KOPT-K1 (cell line): ENCODE measurements around the gene DNAH17.

Experiments used
- H3K27ac ChIP-seq: fragments of 200-600 bp; sonication (generic); 2 replicates; pipeline ENCODE4 v1.5.1; 2016; ENCODE audit warnings: antibody characterized with exemption, mild to moderate bottlenecking, low read depth, low read length; ENCODE audit not compliant: poor library complexity, severe bottlenecking
- H3K36me3 ChIP-seq: fragments of 200-600 bp; sonication (generic); 2 replicates; pipeline ENCODE4 v1.5.1; 2017; ENCODE audit warnings: antibody characterized with exemption, mild to moderate bottlenecking, low read length, moderate library complexity; ENCODE audit not compliant: insufficient read depth
- H3K9me3 ChIP-seq: fragments of 200-600 bp; sonication (generic); 2 replicates; pipeline ENCODE4 v1.5.1; 2017; ENCODE audit warnings: antibody characterized with exemption, low read length, mild to moderate bottlenecking; ENCODE audit not compliant: insufficient read depth, poor library complexity, severe bottlenecking

DNAH17 gene

GRCh38 chr17:78446833-78447232, 130.4 kb downstream of the DNAH17 start:
- Histone ChIP-seq H3K9me3 (no peaks in the 10 kb centered on the region), H3K27ac (no peak overlapping the region), H3K36me3 (no peaks in the 10 kb centered on the region)

DNA sequence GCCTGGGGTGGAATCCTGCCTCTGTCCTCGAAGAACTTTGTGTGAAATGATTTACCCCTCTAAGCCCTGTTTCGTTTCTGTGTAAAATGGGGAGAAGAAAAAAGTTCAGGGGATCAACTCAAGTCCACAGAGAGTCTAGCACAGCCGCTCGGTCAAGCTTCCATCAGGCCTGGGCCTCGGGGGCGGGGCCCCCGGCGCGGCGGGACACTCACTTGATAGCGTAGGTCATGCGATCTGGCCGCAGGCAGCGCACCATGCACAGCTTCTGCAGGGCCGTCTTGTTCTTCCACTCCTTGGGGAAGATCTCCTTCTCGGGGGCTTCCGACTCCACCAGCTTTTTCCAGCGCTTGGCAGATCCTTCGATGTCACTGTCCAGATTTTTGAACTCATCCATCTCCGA, 132.8 kb downstream of the DNAH17 start:
- no peak overlapping the region for H3K27ac ChIP-seq
- no peaks in the 10 kb centered on the region for H3K9me3 ChIP-seq
- no peaks in the 10 kb centered on the region for H3K36me3 ChIP-seq

DNA sequence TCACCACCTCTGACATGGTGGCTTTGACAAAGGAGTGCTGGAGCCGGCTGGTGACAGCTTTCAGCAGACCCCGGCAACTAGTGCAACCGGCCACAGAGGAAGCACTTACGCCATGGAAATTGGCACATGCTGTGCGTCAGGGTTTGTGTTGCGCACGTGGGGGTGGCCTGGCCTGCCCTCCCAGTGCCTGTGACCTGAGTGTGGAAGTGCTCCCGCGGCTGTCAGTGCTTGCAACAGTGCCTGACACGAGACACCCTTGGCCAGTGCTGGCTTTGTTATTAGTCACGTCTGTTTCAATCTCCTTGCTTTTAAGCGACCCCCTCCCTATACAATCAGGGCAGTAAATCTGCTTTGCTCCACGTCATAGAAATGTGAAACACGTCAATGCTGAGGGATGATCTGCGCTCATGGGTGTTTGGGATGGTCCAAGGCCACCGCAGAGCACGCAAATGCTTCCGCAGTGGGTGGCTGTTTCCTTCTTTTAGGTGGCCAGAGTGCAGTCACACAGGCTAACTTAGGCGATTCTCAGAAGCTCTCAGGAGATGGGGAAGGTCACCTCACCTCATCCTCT, 134.5 kb downstream of the DNAH17 start:
- Histone ChIP-seq H3K9me3 (no peaks in the 10 kb centered on the region), H3K36me3 (no peaks in the 10 kb centered on the region), H3K27ac (no peak overlapping the region)

GRCh38 chr17:78441271-78441971, 135.8 kb downstream of the DNAH17 start:
- no peaks in the 10 kb centered on the region for H3K9me3 ChIP-seq
- no peaks in the 10 kb centered on the region for H3K36me3 ChIP-seq
- no peak overlapping the region for H3K27ac ChIP-seq

- Histone ChIP-seq H3K9me3 (no peaks in the 10 kb centered on the region), H3K27ac (no peak overlapping the region), H3K36me3 (no peaks in the 10 kb centered on the region)
Observed at GRCh38 chr17:78438694-78439325, 138.4 kb downstream of the DNAH17 start.

DNA sequence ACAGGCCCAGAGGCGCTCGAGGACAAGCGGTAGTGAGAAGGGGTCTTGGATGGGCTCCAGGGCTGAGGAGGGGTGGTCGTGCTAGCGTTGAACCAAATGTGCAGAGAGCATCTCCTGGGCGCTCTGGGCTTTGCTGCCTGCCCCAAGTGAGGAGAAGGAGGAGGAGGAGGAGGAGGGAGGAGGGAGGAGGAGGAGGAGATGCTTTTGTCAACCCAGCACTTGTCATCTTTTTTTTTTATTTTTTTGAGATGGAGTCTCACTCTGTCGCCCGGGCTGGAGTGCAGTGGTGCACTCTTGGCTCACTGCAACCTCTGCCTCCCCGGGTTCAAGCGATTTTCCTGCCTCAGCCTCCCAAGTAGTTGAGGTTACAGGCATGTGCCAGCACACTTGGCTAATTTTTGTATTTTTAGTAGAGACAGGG, 138.9 kb downstream of the DNAH17 start:
- Histone ChIP-seq H3K9me3 (no peaks in the 10 kb centered on the region), H3K36me3 (no peaks in the 10 kb centered on the region), H3K27ac (no peak overlapping the region)

GRCh38 chr17:78437508-78438169, 139.6 kb downstream of the DNAH17 start:
- Histone ChIP-seq H3K27ac (no peak overlapping the region), H3K9me3 (no peaks in the 10 kb centered on the region), H3K36me3 (no peaks in the 10 kb centered on the region)

DNA sequence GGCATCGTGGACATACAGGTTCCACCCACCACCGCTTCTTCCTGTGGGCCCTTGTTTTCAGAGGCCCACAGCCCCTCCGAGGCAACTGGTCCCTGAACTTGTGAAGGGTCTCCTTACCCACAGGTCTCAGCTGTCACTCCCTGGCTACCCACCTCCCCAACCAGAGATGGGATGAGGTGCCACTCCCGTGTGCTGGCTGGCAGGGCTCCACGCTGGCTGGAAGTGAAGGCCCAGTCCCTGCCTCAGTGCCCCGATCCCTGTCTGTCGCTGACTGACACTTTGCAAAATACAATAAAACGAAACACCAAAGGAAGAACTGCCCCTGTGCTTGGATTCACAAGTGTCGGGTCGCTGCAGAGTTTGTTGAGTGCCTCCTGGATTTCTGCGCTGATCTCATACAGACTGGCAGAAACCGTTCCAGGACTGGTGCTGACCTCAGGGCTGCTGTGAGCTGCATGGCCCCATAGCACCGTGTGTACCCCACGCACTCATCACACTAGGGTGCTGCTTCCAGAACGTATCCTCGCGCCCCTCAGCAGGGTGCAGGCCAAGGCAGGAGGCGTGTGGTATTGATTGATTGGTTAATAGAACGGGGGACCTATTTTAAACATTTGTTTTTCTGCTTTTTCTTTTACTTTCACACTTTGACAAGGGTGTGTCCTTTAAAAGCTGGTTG, 141.7 kb downstream of the DNAH17 start:
- no peak overlapping the region for H3K27ac ChIP-seq
- no peaks in the 10 kb centered on the region for H3K36me3 ChIP-seq
- H3K9me3 ChIP-seq: no peaks in the 10 kb centered on the region

DNA sequence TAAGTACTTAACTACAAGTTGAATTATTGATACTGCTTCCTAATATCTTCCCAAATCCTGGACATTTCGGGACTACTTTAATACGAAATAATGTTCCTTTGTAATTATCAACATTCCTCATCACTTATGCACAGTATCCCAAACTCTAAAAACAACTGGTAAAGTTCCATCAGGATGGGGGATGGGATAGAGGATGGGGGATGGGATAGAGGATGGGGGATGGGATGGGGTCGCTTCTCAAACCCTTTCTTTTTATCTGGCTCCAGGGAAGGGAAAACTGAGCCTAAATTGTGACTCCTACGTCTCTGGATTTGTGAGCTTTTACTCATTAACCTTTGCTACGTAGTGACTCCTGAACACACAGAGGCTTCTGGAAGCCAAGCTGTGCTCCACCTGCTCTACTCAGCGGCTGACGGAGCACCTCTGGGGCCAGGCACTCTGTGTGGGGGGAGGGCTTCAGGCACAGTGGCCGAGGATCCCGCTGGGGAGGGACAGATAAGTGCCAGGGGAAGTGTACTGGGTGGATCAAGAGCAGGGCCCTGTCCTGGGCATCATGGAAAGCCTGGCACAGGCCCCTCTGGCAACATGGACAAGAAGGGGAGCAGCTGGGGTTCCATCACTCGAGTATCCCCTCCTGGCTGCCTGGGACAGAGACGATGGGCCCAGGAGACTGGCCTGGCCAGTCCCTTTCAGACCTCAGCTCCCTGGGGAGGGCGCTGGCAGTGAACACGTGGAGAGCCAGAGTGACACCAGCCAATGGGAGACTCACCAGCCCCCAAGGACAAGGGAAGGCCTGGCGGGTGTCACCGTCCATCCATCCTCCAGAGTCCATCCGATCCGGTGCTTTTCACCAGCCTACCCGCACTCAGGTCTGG, 142.5 kb downstream of the DNAH17 start:
- Histone ChIP-seq H3K27ac (no peak overlapping the region), H3K36me3 (peaks cover 6% of the 10 kb centered on the region; the same call in 1 of the 2 replicates), H3K9me3 (no peaks in the 10 kb centered on the region)

DNA sequence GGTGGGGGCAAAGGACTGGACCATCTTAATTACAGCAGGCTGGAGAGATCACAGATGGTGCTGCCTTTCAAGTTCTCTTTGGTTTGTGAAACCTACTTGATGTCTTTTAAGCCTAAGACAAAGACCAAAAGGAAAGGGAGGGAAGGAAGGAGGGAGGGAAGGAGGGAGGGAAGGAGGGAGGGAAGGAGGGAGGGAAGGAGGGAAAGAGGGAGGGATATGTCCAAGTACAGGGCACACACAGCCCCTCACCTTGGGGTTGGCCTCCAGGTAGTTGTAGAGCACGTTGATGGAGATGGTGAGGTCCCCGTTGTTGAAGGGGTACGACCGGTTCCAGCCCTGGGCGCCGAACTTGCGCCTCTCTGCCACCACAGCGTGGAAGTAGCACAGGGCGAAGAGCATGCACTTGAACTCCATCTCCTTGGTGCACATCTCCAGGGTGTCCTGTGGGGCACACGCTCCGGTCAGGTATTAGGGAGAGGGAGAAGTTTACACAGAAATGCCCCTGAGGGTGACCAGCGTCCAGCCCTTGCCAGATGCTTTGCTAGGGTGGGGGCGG, 143.3 kb downstream of the DNAH17 start:
- Histone ChIP-seq H3K27ac (no peak overlapping the region), H3K9me3 (no peaks in the 10 kb centered on the region)

GRCh38 chr17:78433013-78433727, 144.0 kb downstream of the DNAH17 start:
- Histone ChIP-seq H3K9me3 (no peaks in the 10 kb centered on the region), H3K36me3 (peaks cover 22% of the 10 kb centered on the region), H3K27ac (no peak overlapping the region)

More for the DNA sequence above, 143.3 kb downstream of the DNAH17 start:
- peaks cover 15% of the 10 kb centered on the region for H3K36me3 ChIP-seq

DNA sequence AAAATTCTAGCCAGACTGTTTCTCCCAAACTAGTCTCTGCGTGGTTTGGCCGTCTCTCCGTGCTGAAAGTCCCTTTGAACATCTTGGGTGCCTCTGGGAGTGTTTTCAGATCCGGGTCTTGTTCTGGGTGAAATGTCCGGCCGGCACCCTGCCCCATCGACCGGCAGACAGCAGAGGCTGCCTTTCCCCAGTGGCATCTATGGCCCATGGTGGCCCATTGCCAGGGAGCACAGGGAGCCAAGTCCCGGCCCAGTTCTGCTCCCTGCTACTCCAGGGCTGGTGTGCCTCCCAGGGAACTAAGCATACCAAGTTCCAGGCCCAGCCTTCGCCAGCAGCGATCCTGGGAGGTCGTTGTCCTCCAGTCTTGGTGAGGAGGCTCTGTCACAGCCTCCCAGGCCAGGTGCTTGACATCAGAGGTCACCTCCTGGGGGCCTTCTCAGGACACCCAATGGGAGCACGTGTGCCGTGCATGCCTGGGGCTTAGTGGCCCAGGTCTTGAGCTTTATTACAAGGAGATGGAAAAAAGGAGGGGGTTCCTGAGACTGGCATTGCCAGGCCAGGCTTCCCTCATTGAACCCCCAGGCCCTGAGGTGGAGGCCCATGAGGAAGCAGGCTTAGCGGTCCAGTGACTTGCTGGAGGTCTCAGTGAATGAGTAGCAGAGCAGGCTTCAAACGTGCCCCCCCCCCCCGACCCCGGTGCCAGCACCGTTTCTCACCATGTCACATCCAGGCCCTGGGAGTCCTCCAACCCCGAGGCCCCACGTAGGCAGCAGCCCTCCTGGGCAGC, 144.8 kb downstream of the DNAH17 start:
- H3K27ac ChIP-seq: no peak overlapping the region
- no peaks in the 10 kb centered on the region for H3K9me3 ChIP-seq
- H3K36me3 ChIP-seq: peaks cover 29% of the 10 kb centered on the region

GRCh38 chr17:78431692-78431958, 145.6 kb downstream of the DNAH17 start:
- H3K36me3 ChIP-seq: peaks cover 37% of the 10 kb centered on the region

More at GRCh38 chr17:78431692-78431958, 145.6 kb downstream of the DNAH17 start:
- Histone ChIP-seq H3K9me3 (no peaks in the 10 kb centered on the region), H3K27ac (no peak overlapping the region)
